Activated naive CD8-positive, alpha-beta T cell treated with anti-CD3 and anti-CD28 coated beads, Interleukin-2, amount 50 U/mL, for 24 hours (primary cell): ENCODE measurements around the gene SLC24A5.

Experiments
- ATAC-seq: fragments of 150-1000 bp; cut with Tn5 transposase; one replicate; pipeline ENCODE4 v1.10.0; 2021
- DNase-seq: peaks from one replicate; pipeline ENCODE4 v3.0.0; 2021
- H3K27ac Mint-ChIP-seq: one replicate; pipeline ENCODE4 v1.8.0; 2021; ENCODE audit warnings: mild to moderate bottlenecking, mixed read lengths
- H3K27me3 Mint-ChIP-seq: one replicate; pipeline ENCODE4 v1.8.0; 2021; ENCODE audit warnings: mixed read lengths
- H3K36me3 Mint-ChIP-seq: one replicate; pipeline ENCODE4 v1.8.0; 2021; ENCODE audit warnings: low read depth, mixed read lengths
- H3K4me1 Mint-ChIP-seq: one replicate; pipeline ENCODE4 v1.8.0; 2021; ENCODE audit warnings: mixed read lengths
- H3K4me3 Mint-ChIP-seq: one replicate; pipeline ENCODE4 v1.8.0; 2021; ENCODE audit warnings: mild to moderate bottlenecking, moderate library complexity, mixed read lengths
- H3K9me3 Mint-ChIP-seq: one replicate; pipeline ENCODE4 v1.8.0; 2021; ENCODE audit warnings: mixed read lengths

SLC24A5 gene

GRCh38 chr15:48144889-48145288 lies 24.1 kb downstream of the SLC24A5 start:
- no peak overlapping the region for H3K4me3 Mint-ChIP-seq
- no peaks in the 10 kb centered on the region for H3K27me3 Mint-ChIP-seq
- no peak overlapping the region for H3K27ac Mint-ChIP-seq
- DNase-seq (no peak), ATAC-seq (no peak)
- H3K9me3 Mint-ChIP-seq, result no peaks in the 10 kb centered on the region
- H3K4me1 Mint-ChIP-seq, result no peaks in the 10 kb centered on the region
- H3K36me3 Mint-ChIP-seq, result peaks cover 4% of the 10 kb centered on the region

GRCh38 chr15:48145923-48146322 lies 25.1 kb downstream of the SLC24A5 start:
- peaks cover 4% of the 10 kb centered on the region for H3K36me3 Mint-ChIP-seq
- no peak overlapping the region for H3K27ac Mint-ChIP-seq
- ATAC-seq (no peak), DNase-seq (no peak)
- H3K4me3 Mint-ChIP-seq, result no peak overlapping the region
- H3K27me3 Mint-ChIP-seq, result no peaks in the 10 kb centered on the region
- H3K9me3 Mint-ChIP-seq, result no peaks in the 10 kb centered on the region
- H3K4me1 Mint-ChIP-seq, result no peaks in the 10 kb centered on the region

GRCh38 chr15:48147358-48147757 lies 26.6 kb downstream of the SLC24A5 start:
- Mint-ChIP-seq H3K36me3 (peaks cover 11% of the 10 kb centered on the region), H3K27ac (no peak overlapping the region), H3K4me1 (no peaks in the 10 kb centered on the region), H3K9me3 (no peaks in the 10 kb centered on the region), H3K4me3 (no peak overlapping the region), H3K27me3 (no peaks in the 10 kb centered on the region)
- ATAC-seq (no peak), DNase-seq (no peak)

GRCh38 chr15:48149858-48150257 lies 29.1 kb downstream of the SLC24A5 start:
- no peak for ATAC-seq
- no peaks in the 10 kb centered on the region for H3K9me3 Mint-ChIP-seq
- H3K4me3 Mint-ChIP-seq, result no peak overlapping the region
- H3K27ac Mint-ChIP-seq, result no peak overlapping the region
- H3K36me3 Mint-ChIP-seq, result peaks cover 19% of the 10 kb centered on the region
- DNase-seq, result no peak
- no peaks in the 10 kb centered on the region for H3K27me3 Mint-ChIP-seq
- H3K4me1 Mint-ChIP-seq, result no peaks in the 10 kb centered on the region

GRCh38 chr15:48153526-48153925 lies 32.7 kb downstream of the SLC24A5 start:
- Mint-ChIP-seq H3K36me3 (peaks cover 22% of the 10 kb centered on the region), H3K27me3 (no peaks in the 10 kb centered on the region), H3K4me1 (no peaks in the 10 kb centered on the region), H3K4me3 (no peak overlapping the region), H3K9me3 (no peaks in the 10 kb centered on the region), H3K27ac (no peak overlapping the region)
- no peak for ATAC-seq
- DNase-seq, result no peak

GRCh38 chr15:48168616-48169015 lies 47.8 kb downstream of the SLC24A5 start:
- no peak for DNase-seq
- H3K4me3 Mint-ChIP-seq, result no peak overlapping the region

GRCh38 chr15:48170981-48171380 lies 50.2 kb downstream of the SLC24A5 start:
- no peak for ATAC-seq
- no peak overlapping the region for H3K27ac Mint-ChIP-seq
- no peaks in the 10 kb centered on the region for H3K27me3 Mint-ChIP-seq
- peaks cover 13% of the 10 kb centered on the region for H3K9me3 Mint-ChIP-seq
- peaks cover 15% of the 10 kb centered on the region for H3K36me3 Mint-ChIP-seq
- H3K4me1 Mint-ChIP-seq, result peaks cover 3% of the 10 kb centered on the region
- no peak overlapping the region for H3K4me3 Mint-ChIP-seq
- no peak for DNase-seq

More at GRCh38 chr15:48168616-48169015, 47.8 kb downstream of the SLC24A5 start:
- no peak overlapping the region for H3K27ac Mint-ChIP-seq
- H3K4me1 Mint-ChIP-seq, result no peaks in the 10 kb centered on the region
- ATAC-seq, result no peak
- H3K36me3 Mint-ChIP-seq, result peaks cover 15% of the 10 kb centered on the region
- no peaks in the 10 kb centered on the region for H3K27me3 Mint-ChIP-seq
- peaks cover 13% of the 10 kb centered on the region for H3K9me3 Mint-ChIP-seq

GRCh38 chr15:48175126-48175525 lies 54.3 kb downstream of the SLC24A5 start:
- no peak overlapping the region for H3K4me3 Mint-ChIP-seq
- peaks cover 3% of the 10 kb centered on the region for H3K36me3 Mint-ChIP-seq
- peak overlapping the region; percentile 4 for H3K27ac Mint-ChIP-seq
- H3K4me1 Mint-ChIP-seq, result peaks cover 13% of the 10 kb centered on the region
- ATAC-seq (no peak), DNase-seq (no peak)
- H3K9me3 Mint-ChIP-seq, result peaks cover 13% of the 10 kb centered on the region
- H3K27me3 Mint-ChIP-seq, result peaks cover 12% of the 10 kb centered on the region

- peaks cover 12% of the 10 kb centered on the region for H3K27me3 Mint-ChIP-seq
- ATAC-seq, result no peak
- no peak for DNase-seq
- peaks cover 3% of the 10 kb centered on the region for H3K36me3 Mint-ChIP-seq
- no peak overlapping the region for H3K4me3 Mint-ChIP-seq
- peaks cover 13% of the 10 kb centered on the region for H3K9me3 Mint-ChIP-seq
- H3K27ac Mint-ChIP-seq, result no peak overlapping the region
- H3K4me1 Mint-ChIP-seq, result peaks cover 13% of the 10 kb centered on the region
Measured at GRCh38 chr15:48176112-48176511, 55.3 kb downstream of the SLC24A5 start.

- Mint-ChIP-seq H3K36me3 (peaks cover 3% of the 10 kb centered on the region), H3K27me3 (peaks cover 15% of the 10 kb centered on the region)
Measured at GRCh38 chr15:48176957-48177356, 56.2 kb downstream of the SLC24A5 start.

GRCh38 chr15:48177383-48177765 lies 56.6 kb downstream of the SLC24A5 start:
- Mint-ChIP-seq H3K4me3 (peak overlapping the region; percentile 86), H3K27me3 (peaks cover 17% of the 10 kb centered on the region), H3K4me1 (peaks cover 13% of the 10 kb centered on the region), H3K36me3 (peaks cover 3% of the 10 kb centered on the region), H3K9me3 (peaks cover 10% of the 10 kb centered on the region), H3K27ac (peak overlapping the region; percentile 86)
- peak; percentile 3 for DNase-seq
- ATAC-seq, result peak; percentile 59

More at GRCh38 chr15:48176957-48177356, 56.2 kb downstream of the SLC24A5 start:
- H3K9me3 Mint-ChIP-seq, result peaks cover 10% of the 10 kb centered on the region
- H3K4me3 Mint-ChIP-seq, result peak overlapping the region; percentile 86
- H3K4me1 Mint-ChIP-seq, result peaks cover 13% of the 10 kb centered on the region
- no peak for ATAC-seq
- H3K27ac Mint-ChIP-seq, result peak overlapping the region; percentile 86
- no peak for DNase-seq

- peaks cover 1% of the 10 kb centered on the region for H3K36me3 Mint-ChIP-seq
- H3K4me3 Mint-ChIP-seq, result peak within 1 kb of the TSS; percentile 86
- peak; percentile 79 for ATAC-seq
- peaks cover 13% of the 10 kb centered on the region for H3K4me1 Mint-ChIP-seq
- peaks cover 17% of the 10 kb centered on the region for H3K27me3 Mint-ChIP-seq
- peaks cover 6% of the 10 kb centered on the region for H3K9me3 Mint-ChIP-seq
- H3K27ac Mint-ChIP-seq, result peak within 1 kb of the TSS; percentile 86
- DNase-seq, result peak; percentile 74
Measured at GRCh38 chr15:48177766-48178647, 57.2 kb downstream of the SLC24A5 start, which contains the start of gene MYEF2. TSS of gene MYEF2 (minus strand) at chr15:48178295. CDS start at chr15:48178237, 58 bp downstream.

GRCh38 chr15:48178648-48178931 lies 57.8 kb downstream of the SLC24A5 start:
- H3K27me3 Mint-ChIP-seq, result peaks cover 17% of the 10 kb centered on the region
- peak overlapping the region; percentile 32 for H3K4me3 Mint-ChIP-seq
- DNase-seq (no peak), ATAC-seq (no peak)
- peaks cover 13% of the 10 kb centered on the region for H3K4me1 Mint-ChIP-seq
- no peaks in the 10 kb centered on the region for H3K9me3 Mint-ChIP-seq
- no peak overlapping the region for H3K27ac Mint-ChIP-seq
- no peaks in the 10 kb centered on the region for H3K36me3 Mint-ChIP-seq

- Mint-ChIP-seq H3K27ac (no peak overlapping the region), H3K36me3 (no peaks in the 10 kb centered on the region), H3K9me3 (no peaks in the 10 kb centered on the region), H3K4me3 (no peak overlapping the region), H3K27me3 (peaks cover 22% of the 10 kb centered on the region), H3K4me1 (no peaks in the 10 kb centered on the region)
- DNase-seq (no peak), ATAC-seq (no peak)
Measured at GRCh38 chr15:48182749-48183148, 62.0 kb downstream of the SLC24A5 start.

GRCh38 chr15:48185529-48185928 lies 64.7 kb downstream of the SLC24A5 start:
- no peak overlapping the region for H3K4me3 Mint-ChIP-seq
- no peak overlapping the region for H3K27ac Mint-ChIP-seq
- no peak for DNase-seq
- peaks cover 20% of the 10 kb centered on the region for H3K27me3 Mint-ChIP-seq
- H3K4me1 Mint-ChIP-seq, result no peaks in the 10 kb centered on the region
- no peak for ATAC-seq
- no peaks in the 10 kb centered on the region for H3K9me3 Mint-ChIP-seq
- H3K36me3 Mint-ChIP-seq, result no peaks in the 10 kb centered on the region
